ENCODE measurements around the gene NPTXR.

The NPTXR gene

DNA sequence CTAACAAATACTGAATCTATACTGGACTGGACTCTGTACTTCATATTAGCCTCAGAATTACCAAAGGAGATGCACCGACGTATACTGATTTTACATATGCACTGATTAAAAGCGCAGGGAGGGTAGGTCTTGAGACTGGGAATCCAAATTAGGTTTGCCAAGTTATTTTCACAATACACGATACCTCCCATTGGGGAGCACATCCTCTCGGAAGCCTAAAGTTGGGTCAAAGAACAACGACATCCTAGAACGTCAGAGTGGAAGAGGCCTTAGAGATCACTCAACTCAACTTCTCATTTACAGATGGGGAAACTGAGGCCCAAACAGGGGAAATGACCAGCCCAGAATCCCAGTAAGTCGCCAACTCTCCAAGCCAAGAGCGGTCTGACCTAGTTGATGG is 50.5 kb downstream of the NPTXR start:
- no peak for DNase-seq

DNA sequence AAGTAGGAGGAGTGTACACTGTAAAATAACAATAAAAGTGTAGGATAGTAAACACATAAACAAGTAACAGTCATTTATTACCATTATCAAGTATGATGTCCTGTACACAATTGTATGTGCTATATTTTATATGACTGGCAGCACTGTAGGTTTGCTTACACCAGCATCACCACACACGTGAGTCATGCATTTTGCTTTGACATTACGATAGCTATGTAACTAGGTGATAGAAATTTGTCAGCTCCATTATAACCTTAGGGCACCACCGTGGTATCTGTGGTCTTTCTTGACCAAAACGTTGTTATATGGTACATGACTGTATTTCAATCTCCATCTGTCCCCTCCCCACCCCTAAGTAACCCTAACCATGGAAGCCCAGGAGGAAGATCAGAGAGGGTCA is 51.0 kb downstream of the NPTXR start:
- DNase-seq: no peak

DNA sequence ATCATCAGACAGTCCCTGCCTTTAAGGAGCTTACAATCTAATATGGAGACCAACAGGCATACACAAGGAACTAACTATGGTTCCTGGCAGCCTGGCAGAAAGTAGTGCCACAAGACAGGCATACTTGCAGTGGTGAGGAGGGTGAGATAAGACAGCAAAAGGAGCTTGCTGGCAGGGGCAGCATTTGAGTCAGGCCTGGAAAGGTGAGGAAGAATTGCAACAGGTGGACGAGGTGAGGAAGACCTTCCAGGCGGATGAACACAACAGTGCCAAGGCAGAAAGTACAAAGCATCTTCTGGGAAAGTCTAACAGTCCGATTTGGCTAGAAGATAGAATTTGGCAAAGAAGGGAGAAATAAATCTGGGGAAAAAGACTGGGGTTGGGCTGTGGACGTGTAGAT is 54.2 kb downstream of the NPTXR start:
- no peak for DNase-seq

DNA sequence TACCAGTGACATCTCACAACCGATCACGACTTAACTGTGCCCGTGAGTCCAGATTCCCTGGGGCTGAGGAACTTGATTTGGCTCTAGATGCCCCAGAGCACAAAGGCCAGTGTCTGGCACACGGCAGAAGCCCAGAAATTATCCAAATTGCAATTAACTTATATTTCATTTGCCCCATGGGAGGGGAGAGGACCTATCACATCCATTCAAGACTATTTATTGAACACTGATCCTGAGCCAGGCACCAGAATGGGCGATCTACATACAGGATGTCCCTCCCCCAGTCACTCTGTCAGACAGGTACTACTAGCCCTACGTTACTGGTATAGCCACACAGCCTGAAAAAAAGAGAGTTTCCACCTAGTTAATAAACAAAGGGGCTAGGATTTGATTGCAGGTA is 55.0 kb downstream of the NPTXR start:
- DNase-seq: no peak

DNA sequence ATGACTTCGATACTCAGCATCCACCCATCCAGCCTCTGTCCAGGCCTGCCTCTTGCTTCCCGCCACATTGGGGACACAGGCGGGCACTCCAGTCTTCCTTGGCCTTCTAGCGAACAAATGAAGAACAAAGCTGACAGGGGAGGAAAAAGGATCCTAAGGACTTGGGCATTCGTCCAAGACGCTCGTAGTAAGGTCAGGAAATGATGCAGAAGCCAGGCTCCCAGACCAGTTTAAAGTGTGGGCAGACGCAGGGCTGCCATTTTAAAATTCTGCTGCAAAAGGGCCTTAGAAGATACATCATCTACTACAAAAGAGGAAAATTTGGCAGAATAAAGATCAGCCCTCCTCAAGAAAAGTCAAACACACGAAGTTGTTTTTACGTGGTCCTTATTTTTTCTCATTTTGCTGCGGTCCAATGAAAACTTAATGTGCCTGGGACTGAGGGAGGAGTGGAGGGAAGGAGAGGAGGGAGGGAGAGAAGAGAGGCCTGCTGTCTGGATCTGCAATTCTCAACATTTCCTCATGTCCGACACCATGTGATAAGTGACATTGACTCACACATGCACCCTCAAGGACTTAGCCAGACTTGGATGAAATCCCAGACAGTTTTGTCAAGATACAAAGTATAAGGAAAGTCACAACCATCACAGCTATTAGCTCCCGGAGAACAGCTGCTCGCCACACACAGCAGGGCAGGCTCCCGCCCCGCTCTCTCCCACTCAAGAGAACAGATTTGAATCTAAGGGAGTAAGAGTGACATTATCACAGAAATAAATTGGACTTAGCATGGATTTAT is 55.6 kb downstream of the NPTXR start:
- DNase-seq: no peak

DNA sequence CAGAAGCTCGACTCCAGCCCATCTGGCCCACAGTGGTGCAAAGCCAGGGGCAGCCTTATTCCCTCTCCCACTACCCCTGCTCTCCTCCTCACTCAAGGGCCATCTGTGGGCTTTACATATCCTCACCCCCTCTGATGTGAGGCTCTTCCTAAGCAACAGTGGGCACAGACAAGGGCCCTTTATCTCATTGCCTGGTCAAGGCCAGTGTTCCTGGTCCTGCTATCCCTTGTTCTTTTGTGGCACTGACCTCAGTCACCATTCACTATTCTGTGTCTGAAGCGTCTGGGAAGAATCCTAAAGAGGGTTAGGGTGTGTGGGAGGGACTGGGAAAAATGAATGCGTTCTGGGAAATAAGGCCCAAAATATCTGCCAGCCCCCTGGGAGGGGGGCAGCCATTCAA is 57.2 kb downstream of the NPTXR start:
- no peak for DNase-seq

DNA sequence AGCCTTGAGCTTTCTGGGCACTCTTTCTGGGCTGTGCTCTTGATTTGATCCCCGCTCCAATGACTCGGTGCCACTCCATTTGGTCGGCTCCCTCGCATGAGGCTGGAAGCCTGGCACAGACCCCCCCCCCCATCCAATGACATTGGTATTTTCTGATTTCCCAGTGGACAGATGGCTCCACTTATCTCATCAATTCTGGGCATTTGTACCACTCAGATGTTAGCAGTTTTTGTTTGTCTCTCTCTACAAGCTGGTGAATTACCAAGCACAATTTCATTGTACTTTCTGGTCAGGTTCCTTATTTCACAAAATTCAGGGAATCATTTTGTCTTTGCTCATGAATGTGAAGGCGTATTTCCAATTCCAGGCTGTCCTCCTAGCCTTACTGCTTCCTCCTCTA is 59.0 kb downstream of the NPTXR start:
- no peak for DNase-seq

DNA sequence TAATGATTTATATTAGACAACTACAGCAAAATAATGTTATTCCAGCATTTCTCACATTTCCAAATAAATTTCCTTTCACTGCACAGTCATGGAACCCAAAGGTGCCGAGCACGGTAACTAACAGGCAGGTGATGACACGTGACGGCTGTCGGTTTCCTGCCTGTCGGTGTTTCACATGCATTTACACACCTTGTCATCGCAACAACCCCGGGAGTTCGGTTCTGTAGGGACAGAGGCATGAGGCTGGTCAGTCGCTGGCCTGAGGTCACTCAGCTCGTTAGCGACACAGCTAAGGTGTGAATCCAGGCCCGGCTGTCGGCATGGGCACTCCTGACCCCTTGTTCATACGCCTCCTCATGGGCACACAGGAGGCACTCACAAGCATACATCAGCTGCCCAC is 59.8 kb downstream of the NPTXR start:
- DNase-seq: no peak

DNA sequence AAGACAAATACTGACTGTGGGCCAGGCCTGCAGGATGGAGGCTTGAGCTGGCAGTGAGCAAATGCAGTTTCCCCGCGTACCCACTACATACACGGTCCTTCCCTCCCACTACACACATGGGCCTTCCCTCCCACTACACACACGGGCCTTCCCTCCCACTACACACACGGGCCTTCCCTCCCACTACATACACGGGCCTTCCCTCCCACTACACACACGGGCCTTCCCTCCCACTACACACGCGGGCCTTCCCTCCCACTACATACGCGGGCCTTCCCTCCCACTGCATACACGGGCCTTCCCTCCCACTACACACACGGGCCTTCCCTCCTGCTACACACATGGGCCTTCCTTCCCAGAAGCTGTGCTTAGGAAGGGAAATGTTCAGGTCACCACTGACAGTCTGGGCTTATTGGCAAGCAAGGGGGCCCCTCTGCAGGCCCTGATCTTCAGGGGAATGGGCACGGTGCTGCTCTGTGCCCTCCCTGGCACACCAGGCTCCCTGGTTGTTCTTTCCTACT is 60.7 kb downstream of the NPTXR start:
- DNase-seq: no peak

DNA sequence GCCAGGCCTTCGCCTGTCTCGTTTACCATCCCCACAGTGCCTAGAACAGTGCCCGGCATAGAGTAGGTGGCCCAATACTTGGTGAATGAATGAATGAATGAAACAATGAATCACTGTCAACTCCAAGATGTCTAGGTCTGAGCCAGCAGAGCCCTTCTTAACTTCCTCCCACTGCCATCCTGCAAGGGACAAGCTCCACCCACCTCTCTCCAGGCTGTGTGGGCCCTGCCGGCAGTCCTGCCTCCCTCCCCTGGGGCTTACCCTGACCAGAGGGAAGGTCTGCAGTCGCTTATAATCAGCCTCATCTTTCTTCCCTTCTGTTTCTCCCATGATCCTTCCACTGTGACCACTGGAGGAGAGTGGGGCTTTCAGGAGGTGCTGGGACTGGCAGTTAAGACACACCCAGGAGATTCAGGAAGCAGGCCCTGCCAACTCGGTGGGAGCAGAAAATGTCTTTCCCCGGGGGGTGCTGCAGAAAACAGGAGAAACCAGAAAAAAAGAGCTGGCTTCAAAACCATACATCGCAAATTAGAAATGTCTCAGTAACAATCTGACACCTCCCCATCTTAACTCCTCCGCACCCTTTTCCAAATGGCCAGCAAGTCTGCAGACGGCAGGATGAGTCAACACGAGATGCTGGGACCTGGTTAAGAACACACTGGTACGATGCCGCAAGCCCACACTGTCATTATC is 61.3 kb downstream of the NPTXR start:
- DNase-seq: no peak

DNA sequence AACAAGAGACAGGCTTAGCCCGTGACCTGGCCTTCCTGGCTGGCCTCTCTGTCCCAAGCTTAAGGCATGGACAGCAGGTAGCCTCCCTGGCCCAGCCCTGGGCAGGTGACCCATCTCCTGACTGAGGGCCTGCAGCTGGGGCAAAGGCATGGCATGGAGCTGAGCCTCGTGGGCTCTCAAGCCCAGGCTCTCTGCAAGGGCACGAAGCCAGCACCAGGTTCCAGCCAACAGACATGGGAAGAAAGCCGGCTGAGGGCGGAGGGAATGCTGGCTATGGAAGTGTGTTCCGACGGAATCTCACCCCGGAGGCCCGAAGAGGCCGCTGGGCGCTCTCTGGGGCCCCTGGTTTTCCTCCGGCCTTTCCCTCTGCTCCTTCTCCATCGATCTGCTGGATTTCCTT is 62.8 kb downstream of the NPTXR start:
- no peak for DNase-seq

DNA sequence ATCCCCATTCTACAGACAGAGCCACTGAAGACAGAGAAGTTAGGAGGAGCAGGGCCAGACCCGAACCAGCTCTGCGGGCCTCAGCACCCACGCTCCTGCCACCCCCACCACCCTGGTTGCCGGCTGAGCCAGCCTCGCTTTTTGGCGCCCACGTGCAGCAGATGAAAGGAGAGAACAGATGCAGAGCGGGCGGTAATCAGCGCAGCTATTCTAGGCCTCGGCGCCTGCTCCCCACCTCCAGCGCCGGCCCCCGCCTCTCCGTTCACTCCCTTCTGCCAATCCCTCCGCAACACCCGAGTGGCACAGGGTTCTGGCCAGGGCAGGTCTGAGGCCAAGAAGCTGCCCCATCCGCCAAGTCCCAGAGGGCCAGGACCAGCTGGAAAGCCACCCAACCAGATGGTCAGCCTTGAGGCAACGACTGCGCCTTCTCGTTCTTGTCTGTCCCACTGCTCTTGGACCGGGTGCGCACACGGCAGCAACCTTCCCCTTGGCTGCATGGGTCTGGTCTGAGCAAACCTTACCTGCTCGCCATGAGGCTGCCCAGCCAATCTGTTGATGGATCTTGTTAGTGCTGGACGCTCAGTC is 66.6 kb downstream of the NPTXR start:
- no peak for DNase-seq

DNA sequence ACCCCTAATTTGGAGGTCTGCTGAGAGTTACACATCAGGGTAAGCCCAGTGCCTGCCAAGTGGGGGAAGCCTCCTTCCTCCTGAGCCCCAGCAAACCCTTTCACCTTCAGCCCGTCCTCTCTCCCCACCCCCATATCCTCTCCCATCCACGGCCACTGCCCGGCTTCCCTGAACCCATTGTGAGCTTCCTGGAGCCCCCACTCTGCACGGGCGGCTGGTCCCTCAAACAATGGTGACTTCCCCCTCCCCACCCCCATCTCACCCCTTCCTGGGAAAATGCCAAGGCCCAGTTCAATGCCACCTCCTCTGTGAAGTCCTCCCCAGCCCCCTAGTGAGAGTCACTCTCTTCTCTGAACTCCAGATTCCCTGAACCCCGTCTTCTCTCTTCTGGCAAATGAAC is 67.7 kb downstream of the NPTXR start:
- DNase-seq: no peak

DNA sequence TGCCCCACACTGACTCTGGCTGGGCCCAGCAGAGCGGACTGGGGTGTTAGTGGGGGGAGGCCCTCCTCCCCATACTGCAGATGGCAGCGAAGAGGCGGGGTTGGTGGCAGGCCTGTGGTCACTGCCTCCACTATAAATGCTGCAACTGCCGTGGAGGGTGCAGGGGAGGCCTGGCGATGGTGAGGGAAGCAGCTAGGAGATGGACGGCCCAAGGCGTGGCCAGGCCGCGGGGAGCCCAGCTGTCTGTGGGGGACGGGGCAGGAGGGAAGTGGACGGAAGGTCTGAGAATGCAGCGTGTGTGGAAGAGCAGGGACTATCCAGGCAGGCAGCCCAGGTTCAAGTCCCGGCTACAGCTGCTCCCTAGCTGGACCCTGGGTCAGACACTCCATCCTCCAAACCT is 68.2 kb downstream of the NPTXR start:
- no peak for DNase-seq

DNA sequence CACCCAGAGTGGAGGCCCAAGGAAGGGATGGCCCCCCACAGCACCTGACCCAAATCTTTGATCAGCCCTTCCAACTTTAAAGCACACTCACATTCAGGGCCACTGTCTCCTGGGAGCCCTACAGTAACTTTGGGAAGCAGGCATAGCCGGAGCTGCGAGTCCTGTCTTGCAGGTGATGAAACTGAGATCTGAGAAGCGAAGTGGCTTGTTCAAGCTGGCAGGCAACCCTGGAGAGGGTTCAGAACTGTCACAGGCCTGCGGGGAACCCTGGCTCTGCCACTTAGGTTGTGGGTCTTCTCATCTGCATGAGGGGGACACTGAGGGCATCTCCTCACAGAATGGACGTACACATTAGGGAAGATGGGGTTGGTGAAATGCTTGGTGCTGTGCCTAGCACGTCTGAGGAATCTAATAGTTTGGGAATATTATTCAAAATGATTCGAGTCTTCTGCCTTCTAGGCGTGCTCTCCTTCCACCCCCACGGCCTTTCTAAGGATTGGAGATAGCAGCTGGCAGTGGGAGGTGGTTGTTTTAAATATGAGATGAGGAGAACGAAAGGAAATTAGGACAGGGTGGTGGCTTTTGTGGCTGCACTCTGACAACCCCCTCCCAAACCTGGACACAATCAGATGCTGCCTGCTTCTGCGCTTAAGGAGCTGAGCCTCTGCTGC is 69.2 kb downstream of the NPTXR start:
- no peak for DNase-seq

DNA sequence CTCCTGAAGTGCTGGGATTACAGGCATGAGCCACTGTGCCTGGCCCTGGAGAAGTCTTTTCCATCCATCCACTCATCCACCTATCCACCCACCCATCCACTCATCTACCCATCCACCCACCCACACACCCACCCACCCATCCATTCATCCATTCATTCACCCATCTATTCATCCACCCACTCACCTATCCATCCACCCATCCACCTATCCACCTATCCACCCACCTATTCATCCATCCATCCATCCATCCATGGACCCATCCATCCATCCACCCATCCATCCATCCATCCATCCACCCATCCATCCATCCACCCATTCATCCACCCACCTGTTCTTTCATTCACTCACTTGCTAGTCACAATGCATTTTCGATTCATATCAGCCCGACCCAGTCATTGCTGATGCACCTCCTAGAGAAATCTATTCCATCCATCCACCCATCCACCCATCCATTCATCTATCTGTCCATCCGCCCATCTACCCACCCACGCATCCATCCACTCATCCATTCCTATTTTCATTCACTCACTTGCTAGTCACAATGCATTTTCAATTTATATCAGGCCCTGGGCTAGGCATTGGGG is 70.4 kb downstream of the NPTXR start:
- no peak for DNase-seq

DNA sequence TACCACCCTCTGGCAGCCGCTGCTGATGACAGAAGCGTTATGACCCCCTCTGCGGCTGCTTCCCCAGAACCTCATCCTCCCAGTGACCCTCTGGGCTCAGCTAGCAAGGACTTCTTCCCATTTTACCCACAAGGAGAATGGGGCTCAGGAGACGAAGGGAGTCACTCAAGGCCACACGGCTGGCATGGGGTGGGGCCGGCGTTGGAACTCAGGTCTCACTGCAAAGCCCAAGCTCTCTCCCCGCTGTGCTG is 71.3 kb downstream of the NPTXR start:
- no peak for DNase-seq

DNA sequence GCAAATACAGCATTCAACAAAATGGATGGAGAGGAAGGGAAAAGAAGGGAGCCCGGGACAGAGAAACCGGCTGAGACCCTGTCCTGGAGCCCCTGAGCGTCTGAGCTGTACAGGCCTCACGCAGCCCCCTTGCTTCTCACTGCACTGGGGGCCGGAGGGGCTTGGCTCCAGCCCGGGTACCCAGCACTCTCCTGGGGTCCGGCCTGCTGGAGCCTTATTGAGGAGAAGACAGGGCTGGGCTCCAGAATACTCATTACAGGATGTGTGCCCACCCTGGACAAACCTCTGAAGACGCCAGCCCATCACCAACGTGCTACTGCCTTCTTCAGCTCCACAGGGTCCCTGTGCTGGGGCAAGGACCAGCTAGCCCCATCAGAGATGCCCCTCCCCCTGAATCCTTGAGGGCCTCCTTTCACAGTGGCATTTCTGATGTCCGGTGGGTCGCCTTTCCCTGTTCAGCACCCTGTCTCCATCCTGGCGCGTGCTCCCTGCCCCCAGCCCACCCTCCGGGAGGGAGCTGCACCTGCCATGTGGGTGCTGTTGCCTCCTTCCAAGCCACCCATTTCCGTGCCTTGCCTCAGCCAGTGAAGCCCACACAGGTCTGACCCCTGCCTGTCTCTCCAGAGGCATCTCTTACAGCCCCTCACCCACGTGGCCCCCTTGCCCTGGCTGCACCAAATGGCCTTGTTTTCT is 73.4 kb downstream of the NPTXR start:
- DNase-seq: no peak

Measured in CD4-positive, alpha-beta T cell treated with Interleukin-17A for 4 hours (primary cell).